GM11168 (cell line): ENCODE results near the gene AREG.

Experiments used
- in situ Hi-C: fragments of 300-500 bp; cut with MboI; formaldehyde crosslinking; loops from one replicate; pipeline ENCODE4 v1.12.0; 2022; ENCODE audit warnings: low sequenced_read_pairs; ENCODE audit not compliant: unreplicated experiment

Gene AREG

DNA sequence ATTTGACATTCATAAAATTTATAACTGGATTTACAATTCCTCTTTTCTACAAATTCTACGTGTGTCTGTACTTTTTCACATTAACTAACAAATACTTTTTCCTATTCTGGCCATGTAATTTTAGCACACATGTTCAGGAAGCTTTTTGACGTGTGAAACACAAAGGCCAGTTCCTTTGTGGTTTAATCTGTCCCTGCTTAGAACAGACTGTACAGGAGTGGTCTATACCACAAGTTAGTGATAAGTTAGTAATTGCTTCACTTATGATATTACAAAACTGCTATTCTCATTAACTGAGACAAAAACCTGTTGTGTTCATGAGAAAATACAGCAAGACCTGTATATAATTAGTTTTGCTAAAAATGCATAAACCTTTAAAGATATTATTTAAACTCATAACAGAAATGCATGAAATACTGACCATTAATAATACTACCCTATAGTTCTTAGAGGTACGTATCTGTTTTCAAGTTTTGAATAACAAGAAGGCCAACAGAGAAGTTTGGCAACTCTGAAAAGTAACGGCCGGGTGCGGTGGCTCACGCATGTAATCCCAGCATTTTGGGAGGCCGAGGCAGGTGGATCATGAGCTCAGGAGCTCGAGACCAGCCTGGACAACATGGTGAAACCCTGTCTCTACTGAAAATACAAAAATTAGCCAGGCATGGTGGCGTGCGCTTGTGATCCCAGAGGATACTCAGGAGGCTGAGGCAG is 13.7 kb upstream of the AREG start:
- in situ Hi-C loops = no loop called here

DNA sequence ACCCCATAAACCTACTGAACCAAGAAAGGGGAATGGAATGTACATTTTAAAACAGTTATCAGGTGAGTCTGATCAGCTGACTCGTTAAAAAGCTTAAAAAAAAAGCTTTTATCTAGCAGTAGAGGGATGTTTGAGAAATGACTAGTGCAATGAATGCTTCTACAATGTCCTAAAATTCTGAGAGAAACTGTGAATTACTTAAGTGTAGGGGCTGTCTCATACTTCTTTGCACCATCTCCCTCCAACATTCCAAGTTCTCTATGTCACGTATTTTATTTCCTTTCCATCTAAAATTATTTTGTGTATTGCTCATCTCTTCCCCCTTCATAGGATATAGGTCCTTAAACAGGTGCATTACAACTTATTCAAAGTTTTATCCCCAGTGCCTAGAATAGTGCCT is 11.9 kb upstream of the AREG start:
- in situ Hi-C loops = no loop called here

DNA sequence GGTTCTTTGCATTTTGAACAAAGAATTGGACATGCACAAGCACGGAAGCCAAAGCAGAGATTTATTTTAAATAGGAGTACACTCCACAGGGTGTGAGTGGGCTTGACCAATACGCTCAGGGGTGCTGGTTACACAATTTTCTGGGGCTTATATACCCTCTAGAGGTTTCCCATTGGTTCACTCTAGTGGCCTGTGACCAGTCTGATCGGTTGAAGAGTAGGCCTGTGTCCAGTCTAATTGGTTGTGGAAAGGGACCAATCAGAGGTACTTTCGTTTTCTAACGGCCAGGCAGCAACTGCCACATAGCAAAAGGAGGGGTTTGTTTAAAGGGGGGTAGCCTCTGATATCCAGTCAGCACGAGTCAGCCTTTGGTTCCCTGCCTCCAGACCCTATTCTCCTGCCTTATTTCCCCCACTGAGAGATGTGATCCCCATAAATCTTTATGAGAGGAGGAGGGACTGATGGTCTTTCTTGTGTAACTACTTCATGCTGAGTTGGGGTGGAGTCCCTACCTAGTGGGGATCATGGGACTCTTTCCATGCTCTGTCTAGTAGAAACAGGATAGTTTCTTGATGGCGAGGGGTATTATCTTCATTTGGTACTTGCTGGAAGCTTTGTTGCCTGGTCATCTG is 11.3 kb upstream of the AREG start:
- in situ Hi-C loops = no loop called here

DNA sequence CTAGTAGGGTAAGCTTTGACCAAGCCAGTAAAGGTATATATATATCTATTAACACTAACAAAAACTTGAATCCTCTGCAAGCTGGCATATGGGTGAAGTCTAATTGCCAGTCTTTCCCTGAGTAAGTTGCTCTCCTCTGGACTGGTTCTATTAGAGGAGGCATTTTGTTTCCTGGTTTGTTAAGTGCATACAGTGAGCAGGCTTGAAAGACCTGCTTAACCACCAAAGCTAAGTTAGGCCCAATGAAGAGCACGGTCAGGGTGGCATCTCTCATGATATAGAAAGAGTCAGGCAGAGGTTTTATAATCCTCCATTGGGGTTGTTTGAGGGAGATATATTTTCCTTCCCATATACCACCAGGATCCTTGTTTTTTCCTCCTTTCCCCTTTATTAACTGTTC is 9.6 kb upstream of the AREG start:
- in situ Hi-C loops = no loop called here

DNA sequence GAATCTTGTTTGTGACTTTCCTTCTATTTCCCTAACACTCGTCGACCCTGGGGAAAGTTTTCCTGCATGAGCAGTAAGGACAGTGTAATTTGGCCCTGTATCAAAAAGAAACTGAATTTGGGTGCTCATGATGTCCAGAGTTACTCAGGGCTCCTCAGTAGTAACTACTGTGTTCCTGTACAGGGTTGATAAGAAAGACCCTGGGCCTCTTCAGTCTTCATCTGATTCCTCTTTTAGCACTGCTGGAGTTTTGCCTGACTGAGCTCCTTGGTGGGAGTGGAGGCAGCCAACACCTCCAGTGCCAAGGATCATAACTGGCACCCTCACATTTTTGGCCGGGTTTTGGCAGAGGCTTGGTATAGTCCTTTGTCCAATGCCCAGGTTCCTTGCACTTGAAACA is 7.1 kb upstream of the AREG start:
- in situ Hi-C loops = no loop called here

DNA sequence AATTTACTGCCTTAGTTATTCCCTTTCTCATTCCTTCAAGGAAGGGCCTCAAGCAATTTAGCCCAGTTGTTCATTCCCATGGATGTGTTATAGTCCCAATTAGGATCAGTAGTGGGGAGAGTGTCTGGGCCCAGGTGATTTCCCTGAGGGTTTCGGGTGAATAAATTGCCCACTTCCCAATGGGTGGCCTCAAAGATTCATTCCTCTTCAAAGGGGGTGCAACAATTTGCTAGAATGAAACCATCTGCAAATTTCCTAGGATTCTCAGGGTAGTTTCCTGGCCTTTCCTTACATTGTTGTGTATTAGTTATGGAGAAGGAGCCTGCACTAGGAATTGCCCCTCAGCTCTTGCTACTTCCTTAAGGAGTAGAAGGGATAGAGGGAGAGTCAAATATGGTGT is 6.3 kb upstream of the AREG start:
- in situ Hi-C loops = no loop called here

DNA sequence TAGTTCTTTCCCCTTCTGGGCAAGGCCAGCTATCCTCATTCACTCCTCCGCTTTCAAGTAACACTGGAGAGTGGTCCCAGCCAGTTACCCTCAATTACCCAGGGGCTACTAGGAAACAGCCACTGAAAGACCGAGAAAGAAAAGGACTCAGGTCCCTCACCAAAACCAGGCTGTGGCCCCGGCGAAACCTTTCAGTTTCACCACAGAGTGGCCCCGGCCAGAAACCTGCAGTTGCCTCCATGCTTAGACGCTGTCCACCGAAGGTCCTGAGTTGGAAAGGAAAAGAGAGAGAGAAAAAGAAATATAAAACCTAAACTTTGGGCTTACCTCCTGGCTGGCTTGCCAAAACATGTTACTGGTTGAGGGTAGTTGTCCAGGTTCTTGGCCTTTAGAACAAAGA is 5.0 kb upstream of the AREG start:
- in situ Hi-C loops = no loop called here

DNA sequence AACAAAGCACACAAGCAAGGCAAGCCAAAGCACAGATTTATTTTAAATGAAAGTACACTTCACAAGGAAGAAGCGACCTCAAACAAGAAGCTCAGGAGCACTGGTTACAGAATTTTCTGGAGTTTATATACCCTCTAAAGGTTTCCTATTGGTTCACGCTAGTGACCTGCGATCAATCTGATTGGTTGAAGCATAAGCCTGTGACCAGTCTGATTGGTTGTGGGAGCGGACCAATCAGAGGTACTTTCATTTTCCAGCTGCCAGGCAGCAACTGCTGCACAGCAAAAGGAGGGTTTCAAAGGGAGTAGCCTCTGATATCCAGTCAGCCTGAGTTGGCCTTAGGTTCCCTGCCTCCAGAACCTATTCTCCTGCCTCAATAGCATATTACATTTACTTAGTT is 4.6 kb upstream of the AREG start:
- in situ Hi-C loops = no loop called here

DNA sequence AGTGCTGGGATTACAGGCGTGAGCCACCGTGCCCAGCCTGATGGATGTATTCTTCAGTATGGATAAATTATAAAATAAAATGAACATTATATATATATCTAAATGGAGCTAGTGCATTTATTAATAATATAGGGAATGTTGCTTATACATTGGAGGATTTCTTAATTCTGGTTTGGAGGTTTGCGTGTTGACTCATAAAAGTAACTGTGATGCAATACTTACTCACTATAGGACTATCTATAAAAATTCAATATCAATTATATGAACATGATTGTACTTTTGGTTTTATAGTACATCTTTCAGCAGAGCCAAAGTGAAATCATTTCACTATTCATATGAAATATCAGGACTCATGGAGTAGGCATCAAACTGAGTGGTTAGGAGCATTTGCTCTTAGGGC is 3.2 kb upstream of the AREG start:
- in situ Hi-C loops = no loop called here

DNA sequence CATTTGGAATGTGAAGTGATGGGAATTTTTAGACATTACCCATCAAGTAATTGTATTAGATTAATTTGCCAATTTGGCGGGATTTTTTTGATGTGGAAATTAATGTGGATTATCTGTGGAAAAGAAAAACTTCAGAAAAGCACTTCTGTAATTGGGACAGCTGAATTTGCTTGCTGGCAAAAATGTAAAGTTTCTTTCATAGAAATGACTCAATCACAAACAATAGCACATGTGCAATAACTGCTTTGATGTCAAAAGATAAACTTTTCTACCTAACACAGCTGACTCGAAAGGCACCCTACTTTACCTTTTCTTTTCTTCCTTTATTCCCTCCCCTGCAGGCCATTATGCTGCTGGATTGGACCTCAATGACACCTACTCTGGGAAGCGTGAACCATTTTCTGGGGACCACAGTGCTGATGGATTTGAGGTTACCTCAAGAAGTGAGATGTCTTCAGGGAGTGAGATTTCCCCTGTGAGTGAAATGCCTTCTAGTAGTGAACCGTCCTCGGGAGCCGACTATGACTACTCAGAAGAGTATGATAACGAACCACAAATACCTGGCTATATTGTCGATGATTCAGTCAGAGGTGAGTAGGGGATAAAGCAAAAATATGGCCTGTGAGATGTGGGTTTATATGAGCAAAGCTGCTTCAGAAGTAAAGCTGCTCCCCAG is 1.4 kb downstream of the AREG start:
- in situ Hi-C loops = no loop called here

DNA sequence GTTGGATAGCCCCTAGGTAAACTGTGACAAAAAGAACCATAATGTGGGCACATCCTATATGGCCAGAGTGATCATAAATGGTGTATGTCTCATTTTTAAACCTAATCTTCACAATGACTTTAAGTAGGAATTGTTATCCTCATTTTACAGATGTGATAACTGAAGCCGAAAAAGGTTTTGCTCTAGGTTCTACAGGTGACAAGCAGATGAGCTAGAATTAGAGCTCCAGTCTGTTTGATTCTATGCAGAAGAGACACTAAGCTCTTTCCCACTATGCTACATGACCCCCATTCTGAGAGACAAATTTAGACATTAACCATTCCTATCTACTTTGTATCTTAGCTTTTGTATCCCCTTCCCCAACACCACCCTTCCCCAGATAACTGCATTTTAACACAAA is 2.0 kb downstream of the AREG start:
- in situ Hi-C loops = no loop called here

DNA sequence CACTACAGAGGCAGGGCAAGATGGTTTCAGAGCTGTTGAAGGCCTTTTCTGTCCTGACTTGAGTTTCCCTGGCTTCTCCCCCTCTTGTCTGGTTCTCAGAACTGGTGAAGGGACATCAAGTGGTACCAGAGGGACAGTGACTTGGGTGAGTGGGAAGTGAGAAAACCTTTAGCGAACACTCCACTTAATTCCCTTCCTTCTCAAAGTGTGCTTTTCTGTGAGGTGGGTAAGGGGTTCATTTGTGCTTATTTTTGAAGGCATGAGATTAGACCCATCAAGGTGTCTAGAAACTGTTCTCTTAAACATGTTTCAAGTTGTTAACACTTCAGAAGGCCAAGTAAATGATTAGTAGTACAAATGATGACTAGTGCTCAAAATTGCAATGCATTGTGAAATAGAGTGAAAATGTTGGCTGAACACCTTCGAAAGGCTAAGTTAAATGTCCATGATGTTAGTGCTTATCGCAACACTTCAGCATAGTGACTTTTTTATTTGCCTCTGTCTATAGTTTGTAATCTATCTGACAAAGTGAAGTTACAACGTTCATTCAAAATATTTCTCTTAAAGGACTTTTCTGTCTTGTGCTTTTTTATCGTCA is 2.8 kb downstream of the AREG start:
- in situ Hi-C loops = no loop called here

DNA sequence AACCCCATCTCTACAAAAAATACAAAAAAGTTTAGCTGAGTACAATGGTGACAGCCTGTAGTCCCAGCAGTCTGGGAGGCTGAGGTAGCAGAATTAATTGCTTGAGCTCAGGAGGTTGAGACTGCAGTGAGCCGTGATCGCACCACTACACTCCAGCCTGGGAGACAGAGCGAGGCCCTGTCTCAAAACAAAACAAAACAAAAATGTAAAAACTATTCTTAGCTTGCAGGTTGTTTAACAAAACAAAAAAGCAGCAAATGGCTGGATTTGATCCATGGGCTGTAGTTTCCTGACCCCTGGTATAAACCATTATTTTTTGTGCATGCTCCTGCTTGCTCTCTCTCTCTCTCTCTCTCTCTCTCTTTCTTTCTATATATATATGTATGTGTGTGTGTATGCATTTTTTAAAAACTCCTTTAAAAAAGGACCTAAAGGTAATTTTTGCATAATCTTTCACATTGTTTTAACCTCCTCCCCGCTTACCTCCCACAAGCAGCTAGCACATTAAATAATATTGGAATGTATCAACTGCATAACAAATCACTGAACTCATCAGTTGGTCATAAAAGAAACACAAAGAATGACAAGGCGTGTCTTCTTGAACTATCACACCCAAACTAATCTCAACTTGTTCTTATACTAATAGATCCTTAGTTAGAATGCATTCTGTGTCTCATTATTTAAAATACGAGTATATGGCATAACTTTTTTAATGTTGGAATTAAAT is 4.8 kb downstream of the AREG start:
- in situ Hi-C loops = no loop called here

DNA sequence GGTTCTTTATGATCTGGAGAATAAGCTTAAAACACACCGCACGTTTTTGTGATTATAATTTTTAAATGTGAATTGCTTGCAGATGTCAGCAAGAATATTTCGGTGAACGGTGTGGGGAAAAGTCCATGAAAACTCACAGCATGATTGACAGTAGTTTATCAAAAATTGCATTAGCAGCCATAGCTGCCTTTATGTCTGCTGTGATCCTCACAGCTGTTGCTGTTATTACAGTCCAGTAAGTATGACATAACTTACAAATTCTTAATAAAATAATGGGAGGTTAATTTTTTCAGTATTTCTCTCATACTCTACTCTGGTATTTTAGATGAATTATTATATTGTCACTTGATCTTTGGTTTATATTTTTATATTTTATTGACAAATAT is 5.4 kb downstream of the AREG start:
- in situ Hi-C loops = no loop called here

DNA sequence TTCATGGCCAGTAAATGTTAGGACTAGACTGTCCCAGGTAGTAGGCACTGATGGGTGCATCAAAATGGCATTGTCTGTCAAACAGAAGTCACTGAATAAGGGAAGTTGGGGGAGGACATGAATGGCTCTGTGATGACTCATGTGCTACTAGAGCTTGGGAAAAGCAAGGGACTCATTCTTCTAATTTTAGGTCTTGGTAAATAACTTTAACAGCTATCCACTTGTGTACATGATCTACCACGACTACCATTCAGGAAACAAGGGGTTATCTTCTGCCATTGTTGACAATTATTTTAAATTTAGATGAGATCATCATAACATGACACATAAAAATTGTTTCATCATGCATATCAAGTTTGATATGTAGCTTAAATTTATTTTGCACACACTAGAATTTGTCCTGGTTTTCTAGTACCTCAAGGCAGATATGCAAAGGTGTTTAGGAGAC is 6.3 kb downstream of the AREG start:
- in situ Hi-C loops = no loop called here

DNA sequence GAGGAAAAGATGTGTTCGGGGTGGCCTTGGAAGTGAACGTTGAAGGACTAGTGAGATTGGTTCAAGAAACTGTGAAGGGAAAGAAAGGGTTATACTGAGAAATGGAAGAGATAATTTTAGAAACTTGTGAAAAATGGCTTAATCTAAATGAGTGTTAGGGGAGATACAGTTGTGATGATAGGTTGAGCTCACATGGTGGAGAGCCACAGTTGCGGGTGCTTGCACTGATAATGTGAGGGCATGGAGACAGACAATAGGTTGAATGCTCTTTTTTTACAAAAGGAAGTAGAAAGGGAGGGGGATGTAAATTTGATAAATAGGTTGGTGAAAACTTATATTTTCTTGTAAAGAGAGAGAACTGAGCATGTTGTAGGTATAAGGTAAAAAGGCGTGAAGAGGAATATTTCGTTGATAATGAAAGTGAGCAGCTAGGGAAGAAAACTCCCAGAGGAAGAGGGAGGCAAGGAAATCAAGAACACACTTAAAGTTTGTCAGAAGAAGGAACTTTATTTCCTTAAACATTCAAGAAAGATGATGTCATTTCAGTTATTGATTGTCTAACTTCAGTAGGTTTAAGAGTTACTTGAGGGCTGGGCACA is 8.2 kb downstream of the AREG start:
- in situ Hi-C loops = no loop called here

DNA sequence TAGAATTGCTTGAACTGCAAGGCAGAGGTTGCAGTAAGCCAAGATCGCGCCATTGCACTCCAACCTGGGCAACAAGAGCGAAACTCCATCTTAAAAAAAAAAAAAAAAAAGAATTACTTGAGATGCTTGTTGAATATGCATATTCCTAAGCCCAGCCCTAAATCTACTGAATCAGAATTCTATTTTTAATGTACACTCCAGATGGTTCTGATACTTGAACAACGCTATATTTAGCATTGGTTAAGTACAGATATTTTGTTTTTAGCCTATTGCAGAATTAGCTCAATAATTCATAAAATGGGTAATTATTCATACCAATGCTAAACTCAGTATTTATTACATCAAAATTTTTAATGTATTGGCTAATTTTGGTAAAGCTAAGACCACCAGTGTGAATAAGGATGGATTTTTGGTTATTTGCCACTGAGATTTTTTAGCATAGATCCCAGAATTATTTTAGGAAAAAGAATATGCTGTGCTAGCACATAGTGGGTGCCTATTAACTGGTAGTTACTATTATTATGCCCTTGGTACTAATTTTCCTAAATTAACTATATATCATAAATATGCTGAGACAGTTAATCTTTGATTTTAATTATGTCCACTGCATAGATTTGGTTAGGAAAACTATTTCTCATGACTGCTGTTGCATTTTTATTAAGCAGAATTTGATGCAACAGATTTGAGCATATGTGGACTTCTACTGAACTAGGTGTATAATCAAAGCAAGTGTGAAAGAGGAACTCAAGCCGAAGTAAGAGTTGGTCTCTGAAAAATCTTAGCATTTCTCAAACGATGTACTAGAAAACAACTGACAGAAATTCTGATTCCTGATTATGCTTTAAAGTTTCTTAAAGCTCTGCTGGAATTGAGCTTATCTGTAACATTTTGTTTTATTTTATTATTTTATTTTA is 9.2 kb downstream of the AREG start:
- in situ Hi-C loops = no loop called here

DNA sequence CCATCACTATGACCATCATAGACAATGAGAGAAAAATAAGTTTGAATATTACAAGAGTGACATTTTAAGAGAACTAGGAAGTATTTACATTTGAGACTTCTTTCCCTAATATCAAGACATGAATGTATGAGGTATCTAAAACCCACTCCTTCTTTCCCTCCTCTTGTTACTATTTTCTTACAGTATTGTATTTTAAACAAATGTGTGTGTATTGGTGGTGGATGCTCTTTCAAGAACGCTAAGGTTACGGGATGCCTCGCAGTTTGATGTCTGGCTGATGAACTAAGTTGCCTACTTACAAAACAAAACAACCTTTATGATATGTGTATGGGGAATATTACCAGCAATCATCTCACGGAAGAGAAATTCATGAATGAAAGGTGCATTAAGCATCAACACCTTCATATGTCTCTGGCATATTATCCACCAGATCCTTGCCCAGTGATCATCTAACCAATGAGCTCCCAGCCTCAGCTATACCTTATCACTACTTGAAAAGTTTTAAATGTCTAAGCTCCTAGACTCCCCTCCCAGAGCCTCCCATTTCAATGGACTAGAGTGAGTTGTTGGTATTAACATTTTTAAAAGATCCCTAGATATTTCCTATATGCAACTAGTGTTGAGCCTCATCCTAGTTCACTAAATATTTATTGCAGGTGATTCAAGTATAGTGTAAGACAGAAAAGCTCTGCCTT is 10.6 kb downstream of the AREG start:
- in situ Hi-C loops = no loop called here
